Measurements from ENCODE around the gene CASP3. TPM values are rescaled to one million over a fixed set of nuclear protein-coding genes. Genes with fewer than 3 reads are reported as not detected.
"Not testable (repeated sequence)": the region's sequence is repeated elsewhere in the genome, so short reads cannot be mapped to it uniquely, and the experiment has no call there.

The CASP3 gene
- total and polyA plus RNA-seq, 4 donors = 37.5 to 62.1 (median 47.6) TPM

- no peak for DNase-seq (ENCODE audit: low read depth in 4 of 6, low spot score in 6 of 6)
- peaks cover 17% of the 10 kb centered on the region for H3K4me1 ChIP-seq (ENCODE audit: control insufficient read depth, insufficient read depth, low read length)
- no peak overlapping the region for H3K4me3 ChIP-seq (ENCODE audit: low read depth, low read length)
- no peaks in the 10 kb centered on the region for H3K36me3 ChIP-seq (ENCODE audit: control insufficient read depth, insufficient read depth, low read length)
- no peaks in the 10 kb centered on the region for H3K27me3 ChIP-seq (ENCODE audit: control insufficient read depth, insufficient read depth, low read length)
- H3K27ac ChIP-seq (ENCODE audit: low read depth, low read length) = no peak overlapping the region
- 95% methylated on average over 6 of the region's 6 CpGs for WGBS (ENCODE audit: insufficient coverage)
- H3K9me3 ChIP-seq (ENCODE audit: control insufficient read depth, insufficient read depth, low read length) = no peaks in the 10 kb centered on the region
These were observed 55.8 kb downstream of the CASP3 start for GRCh38 chr4:184593461-184593860.

- not testable (repeated sequence) for DNase-seq (ENCODE audit: low read depth in 4 of 6, low spot score in 6 of 6); H3K27ac ChIP-seq (ENCODE audit: low read depth, low read length); H3K4me3 ChIP-seq (ENCODE audit: low read depth, low read length); H3K9me3 ChIP-seq (ENCODE audit: control insufficient read depth, insufficient read depth, low read length); H3K27me3 ChIP-seq (ENCODE audit: control insufficient read depth, insufficient read depth, low read length); H3K36me3 ChIP-seq (ENCODE audit: control insufficient read depth, insufficient read depth, low read length)
- WGBS (ENCODE audit: insufficient coverage) = 95% methylated on average over 33 of the region's 39 CpGs
- H3K4me1 ChIP-seq (ENCODE audit: control insufficient read depth, insufficient read depth, low read length) = peaks cover 17% of the 10 kb centered on the region
These were observed 57.4 kb downstream of the CASP3 start for GRCh38 chr4:184591747-184592270.

GRCh38 chr4:184591070-184591677 is 58.1 kb downstream of the CASP3 start:
- H3K27ac ChIP-seq (ENCODE audit: low read depth, low read length) = no peak overlapping the region
- H3K4me3 ChIP-seq (ENCODE audit: low read depth, low read length) = no peak overlapping the region
- 67% methylated on average over 4 of the region's 5 CpGs for WGBS (ENCODE audit: insufficient coverage)
- H3K9me3 ChIP-seq (ENCODE audit: control insufficient read depth, insufficient read depth, low read length) = no peaks in the 10 kb centered on the region
- H3K27me3 ChIP-seq (ENCODE audit: control insufficient read depth, insufficient read depth, low read length) = no peaks in the 10 kb centered on the region
- no peaks in the 10 kb centered on the region for H3K36me3 ChIP-seq (ENCODE audit: control insufficient read depth, insufficient read depth, low read length)
- DNase-seq (ENCODE audit: low read depth in 4 of 6, low spot score in 6 of 6) = no peak
- H3K4me1 ChIP-seq (ENCODE audit: control insufficient read depth, insufficient read depth, low read length) = peaks cover 22% of the 10 kb centered on the region

- Histone ChIP-seq H3K27ac (ENCODE audit: low read depth, low read length) (peak overlapping the region; percentile 15), H3K36me3 (ENCODE audit: control insufficient read depth, insufficient read depth, low read length) (no peaks in the 10 kb centered on the region), H3K9me3 (ENCODE audit: control insufficient read depth, insufficient read depth, low read length) (no peaks in the 10 kb centered on the region), H3K4me1 (ENCODE audit: control insufficient read depth, insufficient read depth, low read length) (peaks cover 22% of the 10 kb centered on the region), H3K4me3 (ENCODE audit: low read depth, low read length) (no peak overlapping the region), H3K27me3 (ENCODE audit: control insufficient read depth, insufficient read depth, low read length) (no peaks in the 10 kb centered on the region)
- DNase-seq (ENCODE audit: low read depth in 4 of 6, low spot score in 6 of 6) = peak in 3 of 6 donors; percentile 12 to 67 (median 19)
- 52% methylated on average over 3 of the region's 3 CpGs for WGBS (ENCODE audit: insufficient coverage)
These were observed 59.1 kb downstream of the CASP3 start for GRCh38 chr4:184590196-184590595.

GRCh38 chr4:184588893-184589292 is 60.4 kb downstream of the CASP3 start:
- Histone ChIP-seq H3K4me1 (ENCODE audit: control insufficient read depth, insufficient read depth, low read length) (peaks cover 22% of the 10 kb centered on the region), H3K9me3 (ENCODE audit: control insufficient read depth, insufficient read depth, low read length) (no peaks in the 10 kb centered on the region), H3K27me3 (ENCODE audit: control insufficient read depth, insufficient read depth, low read length) (no peaks in the 10 kb centered on the region), H3K4me3 (ENCODE audit: low read depth, low read length) (no peak overlapping the region), H3K36me3 (ENCODE audit: control insufficient read depth, insufficient read depth, low read length) (no peaks in the 10 kb centered on the region), H3K27ac (ENCODE audit: low read depth, low read length) (no peak overlapping the region)
- peak in 2 of 6 donors; percentile 4 to 50 for DNase-seq (ENCODE audit: low read depth in 4 of 6, low spot score in 6 of 6)
- 65% methylated on average over 4 of the region's 8 CpGs for WGBS (ENCODE audit: insufficient coverage)

GRCh38 chr4:184587701-184588100 is 61.5 kb downstream of the CASP3 start:
- 75% methylated on average over 2 of the region's 3 CpGs for WGBS (ENCODE audit: insufficient coverage)
- peak overlapping the region; percentile 16 for H3K27ac ChIP-seq (ENCODE audit: low read depth, low read length)

GRCh38 chr4:184587221-184587620 is 62.0 kb downstream of the CASP3 start:
- peak overlapping the region; percentile 16 for H3K27ac ChIP-seq (ENCODE audit: low read depth, low read length)
- DNase-seq (ENCODE audit: low read depth in 4 of 6, low spot score in 6 of 6) = peak in 3 of 6 donors; percentile 14 to 60 (median 19)
- H3K27me3 ChIP-seq (ENCODE audit: control insufficient read depth, insufficient read depth, low read length) = no peaks in the 10 kb centered on the region
- no peaks in the 10 kb centered on the region for H3K9me3 ChIP-seq (ENCODE audit: control insufficient read depth, insufficient read depth, low read length)
- peaks cover 22% of the 10 kb centered on the region for H3K4me1 ChIP-seq (ENCODE audit: control insufficient read depth, insufficient read depth, low read length)
- H3K4me3 ChIP-seq (ENCODE audit: low read depth, low read length) = no peak overlapping the region
- WGBS (ENCODE audit: insufficient coverage) = 29% methylated on average over 2 of the region's 5 CpGs
- H3K36me3 ChIP-seq (ENCODE audit: control insufficient read depth, insufficient read depth, low read length) = no peaks in the 10 kb centered on the region

More at GRCh38 chr4:184587701-184588100, 61.5 kb downstream of the CASP3 start:
- peak in 3 of 6 donors; percentile 6 to 72 (median 48) for DNase-seq (ENCODE audit: low read depth in 4 of 6, low spot score in 6 of 6)
- Histone ChIP-seq H3K4me1 (ENCODE audit: control insufficient read depth, insufficient read depth, low read length) (peaks cover 22% of the 10 kb centered on the region), H3K4me3 (ENCODE audit: low read depth, low read length) (no peak overlapping the region), H3K27me3 (ENCODE audit: control insufficient read depth, insufficient read depth, low read length) (no peaks in the 10 kb centered on the region), H3K9me3 (ENCODE audit: control insufficient read depth, insufficient read depth, low read length) (no peaks in the 10 kb centered on the region), H3K36me3 (ENCODE audit: control insufficient read depth, insufficient read depth, low read length) (no peaks in the 10 kb centered on the region)

- peaks cover 3% of the 10 kb centered on the region for H3K9me3 ChIP-seq (ENCODE audit: control insufficient read depth, insufficient read depth, low read length)
- peak in 1 of 6 donors; percentile 19 for DNase-seq (ENCODE audit: low read depth in 4 of 6, low spot score in 6 of 6)
- no peaks in the 10 kb centered on the region for H3K27me3 ChIP-seq (ENCODE audit: control insufficient read depth, insufficient read depth, low read length)
- no peak overlapping the region for H3K27ac ChIP-seq (ENCODE audit: low read depth, low read length)
- 77% methylated on average over 6 of the region's 9 CpGs for WGBS (ENCODE audit: insufficient coverage)
- no peaks in the 10 kb centered on the region for H3K36me3 ChIP-seq (ENCODE audit: control insufficient read depth, insufficient read depth, low read length)
- no peak overlapping the region for H3K4me3 ChIP-seq (ENCODE audit: low read depth, low read length)
- H3K4me1 ChIP-seq (ENCODE audit: control insufficient read depth, insufficient read depth, low read length) = peaks cover 6% of the 10 kb centered on the region
These were observed 65.3 kb downstream of the CASP3 start for GRCh38 chr4:184583738-184584502.

All from spinal cord (tissue), 10 donors.